ENCODE data around the gene ALG14.

The ALG14 gene

DNA sequence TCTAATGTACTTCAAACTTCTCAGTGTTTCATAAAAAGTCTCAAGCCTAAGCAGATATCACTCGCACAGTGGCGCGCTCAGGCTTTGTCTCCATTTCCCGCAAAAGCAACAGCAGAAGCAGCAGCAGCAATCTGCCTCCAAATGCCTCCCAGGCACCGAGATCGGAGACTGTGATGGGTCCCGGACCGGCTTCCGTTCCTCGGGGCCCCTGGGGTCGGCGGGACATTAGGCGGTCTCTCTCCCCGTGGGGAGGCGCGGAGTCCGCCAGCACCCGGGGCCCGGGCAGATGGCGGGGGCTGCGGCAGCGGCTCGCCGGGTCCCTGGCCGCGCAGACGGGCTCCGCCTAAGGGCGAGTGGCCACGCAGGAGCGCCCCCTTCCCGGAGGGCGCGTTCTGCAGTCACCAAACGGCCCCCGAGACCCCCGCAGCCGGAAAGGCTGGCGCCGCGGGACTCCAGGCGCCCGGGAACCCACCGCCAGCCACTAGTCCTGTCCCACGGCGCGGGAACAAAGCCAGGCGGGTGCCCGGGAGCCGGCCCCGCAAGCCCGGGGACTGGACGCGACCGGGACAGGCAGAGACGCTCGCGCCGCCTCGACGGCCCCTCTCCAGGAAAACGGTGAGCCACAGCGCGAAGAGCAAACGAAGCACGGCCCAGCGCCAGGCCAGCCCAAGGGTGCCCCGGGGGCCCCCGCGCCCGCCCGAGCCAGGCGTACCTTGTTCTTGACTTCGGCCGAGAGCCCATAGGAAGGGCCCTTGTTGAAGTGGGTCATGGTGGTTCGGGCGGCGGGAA, 146.4 kb downstream of the ALG14 start:
- H3K27ac ChIP-seq (ENCODE audit: low read depth, low read length, poor library complexity, severe bottlenecking): no peak overlapping the region
- H3K9me3 ChIP-seq (ENCODE audit: low read length): no peaks in the 10 kb centered on the region
- no peaks in the 10 kb centered on the region for H3K27me3 ChIP-seq (ENCODE audit: insufficient read depth, low read length)
- no peak overlapping the region for H3K9ac ChIP-seq (ENCODE audit: low read length)
- H3K4me1 ChIP-seq (ENCODE audit: insufficient read depth, low read length, severe bottlenecking): peaks cover 5% of the 10 kb centered on the region
- H3K4me3 ChIP-seq (ENCODE audit: low read depth, low read length, poor library complexity, severe bottlenecking): no peak overlapping the region
- no peaks in the 10 kb centered on the region for H3F3A ChIP-seq (ENCODE audit: insufficient read depth, low read length)
- no peak for TF ChIP-seq EZH2 (IDR thresholded peaks at IDR 0.05; ENCODE audit: borderline replicate concordance, low read length)
- TF ChIP-seq, protein P1, sequence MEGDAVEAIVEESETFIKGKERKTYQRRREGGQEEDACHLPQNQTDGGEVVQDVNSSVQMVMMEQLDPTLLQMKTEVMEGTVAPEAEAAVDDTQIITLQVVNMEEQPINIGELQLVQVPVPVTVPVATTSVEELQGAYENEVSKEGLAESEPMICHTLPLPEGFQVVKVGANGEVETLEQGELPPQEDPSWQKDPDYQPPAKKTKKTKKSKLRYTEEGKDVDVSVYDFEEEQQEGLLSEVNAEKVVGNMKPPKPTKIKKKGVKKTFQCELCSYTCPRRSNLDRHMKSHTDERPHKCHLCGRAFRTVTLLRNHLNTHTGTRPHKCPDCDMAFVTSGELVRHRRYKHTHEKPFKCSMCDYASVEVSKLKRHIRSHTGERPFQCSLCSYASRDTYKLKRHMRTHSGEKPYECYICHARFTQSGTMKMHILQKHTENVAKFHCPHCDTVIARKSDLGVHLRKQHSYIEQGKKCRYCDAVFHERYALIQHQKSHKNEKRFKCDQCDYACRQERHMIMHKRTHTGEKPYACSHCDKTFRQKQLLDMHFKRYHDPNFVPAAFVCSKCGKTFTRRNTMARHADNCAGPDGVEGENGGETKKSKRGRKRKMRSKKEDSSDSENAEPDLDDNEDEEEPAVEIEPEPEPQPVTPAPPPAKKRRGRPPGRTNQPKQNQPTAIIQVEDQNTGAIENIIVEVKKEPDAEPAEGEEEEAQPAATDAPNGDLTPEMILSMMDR (IDR thresholded peaks at IDR 0.05; ENCODE audit: low read length): no peak
- H3K79me2 ChIP-seq (ENCODE audit: insufficient read depth, low read length): no peaks in the 10 kb centered on the region
- no peaks in the 10 kb centered on the region for H4K20me1 ChIP-seq (ENCODE audit: insufficient read depth, low read length)
- no peaks in the 10 kb centered on the region for H3K36me3 ChIP-seq (ENCODE audit: insufficient read depth, low read length)
- H2AFZ ChIP-seq (ENCODE audit: low read length): no peak overlapping the region
- no peak overlapping the region for H3K4me2 ChIP-seq (ENCODE audit: low read length)
- H3K9me2 ChIP-seq (ENCODE audit: low read depth, low read length): no peaks in the 10 kb centered on the region

DNA sequence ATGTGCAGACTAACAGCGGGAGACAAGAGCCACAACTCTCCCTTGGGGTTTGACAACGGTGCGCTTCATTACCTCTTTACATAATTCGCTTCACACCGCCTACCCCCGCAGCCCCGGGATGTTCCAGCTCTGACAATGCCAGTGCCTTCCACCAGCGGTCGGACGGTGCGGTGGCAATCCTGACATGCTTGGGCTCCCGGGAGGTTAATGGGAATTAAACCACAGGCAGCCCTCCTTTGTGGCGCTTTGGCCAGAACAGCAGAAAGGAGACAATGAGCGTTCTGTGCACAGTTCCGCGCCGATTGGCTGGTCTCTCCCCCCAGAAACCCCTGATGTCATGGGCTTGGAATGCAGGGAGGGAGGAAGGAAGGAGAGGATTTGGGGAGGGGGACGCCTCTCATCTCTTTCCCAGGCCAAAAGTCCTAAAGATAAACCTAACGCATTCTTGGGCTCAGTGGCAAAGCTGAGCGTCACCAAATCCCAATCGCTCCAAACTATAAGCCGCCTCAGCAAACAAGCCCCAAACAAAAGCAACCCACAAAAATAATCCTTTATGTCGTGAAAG, 147.1 kb downstream of the ALG14 start:
- Histone ChIP-seq H3F3A (ENCODE audit: insufficient read depth, low read length) (no peaks in the 10 kb centered on the region), H3K4me3 (ENCODE audit: low read depth, low read length, poor library complexity, severe bottlenecking) (no peak overlapping the region), H4K20me1 (ENCODE audit: insufficient read depth, low read length) (no peaks in the 10 kb centered on the region), H3K9me3 (ENCODE audit: low read length) (no peaks in the 10 kb centered on the region), H3K27ac (ENCODE audit: low read depth, low read length, poor library complexity, severe bottlenecking) (no peak overlapping the region), H3K27me3 (ENCODE audit: insufficient read depth, low read length) (no peaks in the 10 kb centered on the region), H3K9me2 (ENCODE audit: low read depth, low read length) (no peaks in the 10 kb centered on the region), H3K4me2 (ENCODE audit: low read length) (no peak overlapping the region), H3K79me2 (ENCODE audit: insufficient read depth, low read length) (no peaks in the 10 kb centered on the region), H3K36me3 (ENCODE audit: insufficient read depth, low read length) (no peaks in the 10 kb centered on the region), H2AFZ (ENCODE audit: low read length) (no peak overlapping the region), H3K4me1 (ENCODE audit: insufficient read depth, low read length, severe bottlenecking) (peaks cover 5% of the 10 kb centered on the region), H3K9ac (ENCODE audit: low read length) (no peak overlapping the region)
- TF ChIP-seq EZH2 (IDR thresholded peaks at IDR 0.05; ENCODE audit: borderline replicate concordance, low read length): no peak
- TF ChIP-seq, protein P1 (IDR thresholded peaks at IDR 0.05; ENCODE audit: low read length): no peak

DNA sequence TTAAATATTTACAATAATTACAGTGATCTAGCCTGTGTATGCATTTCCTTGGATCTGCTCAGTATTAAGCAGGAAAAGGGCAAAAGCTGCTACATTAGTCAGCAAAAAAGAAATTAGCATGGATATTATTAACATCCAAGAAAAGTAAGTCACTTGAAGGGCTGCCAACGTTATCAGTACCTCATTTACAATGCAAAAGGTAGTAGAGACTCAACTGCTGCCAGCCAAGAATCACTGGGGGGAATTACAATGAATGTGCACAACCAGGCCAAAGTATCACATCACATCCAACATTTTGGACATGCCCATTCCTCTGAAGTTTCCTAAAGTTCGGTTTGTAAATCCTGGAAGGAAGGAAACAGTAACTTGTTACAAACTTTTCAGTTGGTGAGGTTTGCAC, 147.7 kb downstream of the ALG14 start:
- no peak overlapping the region for H3K9ac ChIP-seq (ENCODE audit: low read length)
- H3K79me2 ChIP-seq (ENCODE audit: insufficient read depth, low read length): no peaks in the 10 kb centered on the region
- no peak overlapping the region for H3K4me2 ChIP-seq (ENCODE audit: low read length)
- no peak overlapping the region for H3K4me3 ChIP-seq (ENCODE audit: low read depth, low read length, poor library complexity, severe bottlenecking)
- H3K9me3 ChIP-seq (ENCODE audit: low read length): no peaks in the 10 kb centered on the region
- H3K36me3 ChIP-seq (ENCODE audit: insufficient read depth, low read length): no peaks in the 10 kb centered on the region
- no peak overlapping the region for H2AFZ ChIP-seq (ENCODE audit: low read length)
- no peaks in the 10 kb centered on the region for H3K9me2 ChIP-seq (ENCODE audit: low read depth, low read length)
- no peaks in the 10 kb centered on the region for H3K27me3 ChIP-seq (ENCODE audit: insufficient read depth, low read length)
- peaks cover 5% of the 10 kb centered on the region for H3K4me1 ChIP-seq (ENCODE audit: insufficient read depth, low read length, severe bottlenecking)
- TF ChIP-seq, protein P1 (IDR thresholded peaks at IDR 0.05; ENCODE audit: low read length): no peak
- TF ChIP-seq EZH2 (IDR thresholded peaks at IDR 0.05; ENCODE audit: borderline replicate concordance, low read length): no peak
- no peak overlapping the region for H3K27ac ChIP-seq (ENCODE audit: low read depth, low read length, poor library complexity, severe bottlenecking)
- H3F3A ChIP-seq (ENCODE audit: insufficient read depth, low read length): no peaks in the 10 kb centered on the region
- H4K20me1 ChIP-seq (ENCODE audit: insufficient read depth, low read length): no peaks in the 10 kb centered on the region

Data from OCI-LY1 (cell line).